Skeletal muscle satellite cell (primary cell): ENCODE results near the gene CSTB.

Experiments used
- H3K27me3 ChIP-seq: 2 replicates; pipeline ENCODE4 v1.7.0; 2013; ENCODE audit warnings: low read length; ENCODE audit not compliant: control insufficient read depth, insufficient read depth
- H3K36me3 ChIP-seq: 2 replicates; pipeline ENCODE4 v1.7.0; 2013; ENCODE audit warnings: mild to moderate bottlenecking, control low read depth, low read length; ENCODE audit not compliant: insufficient read depth
- H3K4me1 ChIP-seq: 2 replicates; pipeline ENCODE4 v1.7.0; 2013; ENCODE audit warnings: low read length; ENCODE audit not compliant: control insufficient read depth, insufficient read depth
- H3K4me2 ChIP-seq: 2 replicates; pipeline ENCODE4 v1.7.0; 2013; ENCODE audit warnings: mild to moderate bottlenecking, low read length
- H3K4me3 ChIP-seq: 2 replicates; pipeline ENCODE4 v1.7.0; 2013; ENCODE audit warnings: low read length
- H3K9ac ChIP-seq: 2 replicates; pipeline ENCODE4 v1.7.0; 2013; ENCODE audit warnings: mild to moderate bottlenecking, low read depth, low read length, moderate library complexity
- H3K9me3 ChIP-seq: replicated peaks from 2 replicates; pipeline ENCODE4 v1.7.0; 2013; ENCODE audit warnings: mild to moderate bottlenecking, control low read depth, low read length

The CSTB gene

GRCh38 chr21:43750339-43751033, 25.6 kb downstream of the CSTB start:
- Histone ChIP-seq H3K4me2 (no peak overlapping the region), H3K36me3 (peaks cover 78% of the 10 kb centered on the region), H3K9me3 (no peaks in the 10 kb centered on the region), H3K27me3 (no peaks in the 10 kb centered on the region), H3K9ac (no peak overlapping the region), H3K4me3 (no peak overlapping the region), H3K4me1 (no peaks in the 10 kb centered on the region)

GRCh38 chr21:43749651-43750262, 26.4 kb downstream of the CSTB start:
- H3K9ac ChIP-seq = no peak overlapping the region

GRCh38 chr21:43748622-43749021, 27.5 kb downstream of the CSTB start:
- no peaks in the 10 kb centered on the region for H3K27me3 ChIP-seq
- no peak overlapping the region for H3K9ac ChIP-seq

More at GRCh38 chr21:43749651-43750262, 26.4 kb downstream of the CSTB start:
- H3K9me3 ChIP-seq = no peaks in the 10 kb centered on the region
- no peak overlapping the region for H3K4me2 ChIP-seq
- no peak overlapping the region for H3K4me3 ChIP-seq
- no peaks in the 10 kb centered on the region for H3K27me3 ChIP-seq
- peaks cover 74% of the 10 kb centered on the region for H3K36me3 ChIP-seq
- H3K4me1 ChIP-seq = no peaks in the 10 kb centered on the region

GRCh38 chr21:43745772-43746517, 30.2 kb downstream of the CSTB start:
- Histone ChIP-seq H3K27me3 (no peaks in the 10 kb centered on the region), H3K36me3 (peaks cover 52% of the 10 kb centered on the region)

More at GRCh38 chr21:43748622-43749021, 27.5 kb downstream of the CSTB start:
- Histone ChIP-seq H3K4me3 (no peak overlapping the region), H3K36me3 (peaks cover 70% of the 10 kb centered on the region), H3K4me1 (no peaks in the 10 kb centered on the region), H3K4me2 (no peak overlapping the region), H3K9me3 (no peaks in the 10 kb centered on the region)

GRCh38 chr21:43744725-43745124, 31.4 kb downstream of the CSTB start:
- Histone ChIP-seq H3K36me3 (peaks cover 40% of the 10 kb centered on the region), H3K9ac (no peak overlapping the region), H3K27me3 (no peaks in the 10 kb centered on the region), H3K4me1 (no peaks in the 10 kb centered on the region), H3K4me2 (no peak overlapping the region), H3K4me3 (no peak overlapping the region), H3K9me3 (no peaks in the 10 kb centered on the region)

More at GRCh38 chr21:43745772-43746517, 30.2 kb downstream of the CSTB start:
- Histone ChIP-seq H3K4me3 (no peak overlapping the region), H3K9ac (no peak overlapping the region), H3K4me2 (no peak overlapping the region), H3K4me1 (no peaks in the 10 kb centered on the region), H3K9me3 (no peaks in the 10 kb centered on the region)

DNA sequence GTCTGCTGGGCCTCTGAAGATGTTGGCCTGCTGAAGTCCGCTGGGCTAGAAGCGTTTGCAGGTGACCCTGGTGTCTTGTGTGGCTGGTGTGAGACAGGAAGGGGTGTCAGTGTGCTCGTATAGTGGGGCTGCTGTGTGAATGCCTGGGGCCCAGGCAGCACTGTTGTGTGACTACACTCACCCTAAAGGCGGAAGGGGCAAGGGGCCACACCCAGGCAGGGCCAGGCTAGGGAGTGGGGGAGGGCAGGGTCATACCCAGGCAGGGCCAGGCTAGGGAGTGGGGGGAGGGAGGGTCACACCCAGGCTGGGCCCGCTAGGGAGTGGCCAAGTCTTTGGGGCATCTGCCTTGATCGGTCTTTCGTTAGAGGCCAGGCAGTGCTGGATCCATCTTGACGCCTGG, 32.2 kb downstream of the CSTB start:
- Histone ChIP-seq H3K4me1 (no peaks in the 10 kb centered on the region), H3K36me3 (peaks cover 34% of the 10 kb centered on the region), H3K9me3 (no peaks in the 10 kb centered on the region), H3K4me2 (no peak overlapping the region), H3K4me3 (no peak overlapping the region), H3K9ac (no peak overlapping the region), H3K27me3 (no peaks in the 10 kb centered on the region)

GRCh38 chr21:43741423-43742096, 34.5 kb downstream of the CSTB start:
- Histone ChIP-seq H3K9ac (no peak overlapping the region), H3K36me3 (peaks cover 31% of the 10 kb centered on the region)

GRCh38 chr21:43740497-43741156, 35.5 kb downstream of the CSTB start:
- H3K4me3 ChIP-seq = no peak overlapping the region
- H3K9me3 ChIP-seq = no peaks in the 10 kb centered on the region
- peaks cover 30% of the 10 kb centered on the region for H3K36me3 ChIP-seq
- H3K27me3 ChIP-seq = no peaks in the 10 kb centered on the region
- no peaks in the 10 kb centered on the region for H3K4me1 ChIP-seq
- no peak overlapping the region for H3K9ac ChIP-seq
- H3K4me2 ChIP-seq = no peak overlapping the region

More at GRCh38 chr21:43741423-43742096, 34.5 kb downstream of the CSTB start:
- Histone ChIP-seq H3K4me1 (no peaks in the 10 kb centered on the region), H3K9me3 (no peaks in the 10 kb centered on the region), H3K27me3 (no peaks in the 10 kb centered on the region), H3K4me3 (no peak overlapping the region), H3K4me2 (no peak overlapping the region)

DNA sequence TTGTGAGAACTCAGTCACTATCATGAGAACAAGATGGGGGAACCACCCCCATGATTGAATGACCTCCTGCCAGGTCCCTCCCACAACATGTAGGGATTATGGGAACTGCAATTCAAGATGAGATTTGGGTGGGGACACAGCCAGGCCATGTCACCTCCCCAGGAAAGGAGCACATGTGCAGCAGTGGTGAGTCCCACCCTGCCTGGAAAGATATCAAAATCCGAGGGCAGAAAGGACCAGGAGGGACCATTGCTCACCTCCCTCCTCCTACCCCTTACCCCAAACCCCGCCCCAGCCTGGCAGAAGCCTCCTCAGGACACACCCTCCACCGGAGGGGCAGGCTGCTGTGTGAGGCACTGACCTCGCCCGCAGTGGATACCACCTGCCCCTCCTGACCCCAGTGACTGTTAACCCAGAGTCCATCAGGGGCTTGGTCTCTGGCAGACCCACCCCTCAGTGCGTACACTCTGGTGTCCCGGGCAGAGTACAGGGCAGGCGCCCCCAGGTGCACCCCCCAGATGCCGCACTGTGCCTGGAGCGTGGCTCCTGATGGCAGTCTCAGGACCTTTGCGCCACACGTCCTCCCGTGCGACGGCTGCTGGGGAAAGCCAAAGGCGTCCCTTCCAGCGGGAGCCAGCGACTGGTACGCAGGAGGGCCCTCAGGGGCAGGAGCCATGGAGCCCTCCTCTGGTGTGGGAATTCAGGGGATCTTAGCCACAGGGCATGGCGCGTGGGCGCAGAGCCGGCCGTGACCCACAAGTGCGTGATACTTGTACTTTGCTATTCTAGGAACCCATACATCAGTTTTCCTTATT, 36.3 kb downstream of the CSTB start:
- Histone ChIP-seq H3K9me3 (no peaks in the 10 kb centered on the region), H3K36me3 (peaks cover 28% of the 10 kb centered on the region), H3K4me3 (no peak overlapping the region), H3K9ac (no peak overlapping the region), H3K4me1 (peaks cover 6% of the 10 kb centered on the region), H3K27me3 (no peaks in the 10 kb centered on the region), H3K4me2 (no peak overlapping the region)

DNA sequence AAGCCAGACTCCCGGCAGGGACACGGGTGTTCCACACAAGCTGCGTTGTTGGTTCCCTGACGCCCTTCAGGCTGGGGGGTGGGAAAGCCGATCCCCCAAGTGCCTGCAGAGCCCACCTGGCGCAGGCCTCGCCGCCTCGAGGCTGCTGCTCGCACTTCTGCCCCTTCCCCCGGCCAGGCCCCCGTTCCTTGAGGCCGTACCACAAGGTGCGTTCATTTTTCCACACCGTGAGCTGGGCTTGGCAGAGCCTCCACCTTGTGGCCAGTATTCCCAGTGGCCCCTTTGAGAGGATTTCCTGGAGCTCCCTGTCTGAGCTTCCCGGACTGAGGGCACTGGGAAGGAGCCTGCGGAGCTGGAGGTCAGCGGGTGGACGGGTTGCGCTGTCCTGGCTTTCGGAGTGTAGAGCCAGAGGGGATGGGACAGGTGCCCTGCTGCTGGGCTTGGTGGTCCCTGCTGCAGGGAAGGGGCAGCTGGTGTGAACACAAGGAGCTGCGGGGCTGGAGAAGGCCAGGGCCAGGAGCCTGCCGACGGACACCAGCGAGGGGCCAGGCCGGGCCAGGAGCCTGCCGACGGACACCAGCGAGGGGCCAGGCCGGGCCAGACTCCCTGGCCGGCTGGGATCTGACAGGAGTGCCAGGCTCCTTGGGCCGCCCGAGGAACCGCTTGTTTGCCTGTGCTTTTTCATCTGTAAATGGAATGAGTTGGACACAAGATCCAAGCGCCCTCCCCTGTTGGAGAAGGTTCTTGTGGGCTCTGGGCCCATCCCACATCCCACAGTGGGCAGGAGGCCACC, 38.8 kb downstream of the CSTB start:
- H3K9ac ChIP-seq = no peak overlapping the region
- H3K4me2 ChIP-seq = no peak overlapping the region
- no peak overlapping the region for H3K4me3 ChIP-seq
- no peaks in the 10 kb centered on the region for H3K27me3 ChIP-seq
- H3K9me3 ChIP-seq = no peaks in the 10 kb centered on the region
- peaks cover 29% of the 10 kb centered on the region for H3K4me1 ChIP-seq
- peaks cover 23% of the 10 kb centered on the region for H3K36me3 ChIP-seq
